Neural crest cell (in vitro differentiated cells): ENCODE measurements around the gene OSBPL6. TPM values are rescaled to one million over a fixed set of nuclear protein-coding genes. Genes with fewer than 3 reads are reported as not detected.

Experiments used
- DNase-seq: peaks from one replicate; pipeline ENCODE4 v3.0.0; 2021; ENCODE audit warnings: low read depth, mixed read lengths, low spot score
- H3K27ac Mint-ChIP-seq: one replicate; pipeline ENCODE4 v1.8.0; 2021; ENCODE audit warnings: mild to moderate bottlenecking, mixed read lengths; ENCODE audit not compliant: unreplicated experiment
- H3K27me3 Mint-ChIP-seq: 2 replicates; pipeline ENCODE4 v1.8.0; 2021; ENCODE audit warnings: low read depth, mild to moderate bottlenecking, mixed read lengths
- H3K36me3 Mint-ChIP-seq: 2 replicates; pipeline ENCODE4 v1.8.0; 2021; ENCODE audit warnings: low read depth, mild to moderate bottlenecking, mixed read lengths
- H3K4me1 Mint-ChIP-seq: 2 replicates; pipeline ENCODE4 v1.8.0; 2021; ENCODE audit warnings: mixed read lengths
- H3K4me3 Mint-ChIP-seq: one replicate; pipeline ENCODE4 v1.8.0; 2021; ENCODE audit warnings: mild to moderate bottlenecking, mixed read lengths
- H3K9me3 Mint-ChIP-seq: 2 replicates; pipeline ENCODE4 v1.8.0; 2021; ENCODE audit warnings: mixed read lengths
- CTCF ChIP-seq: fragments of 200-600 bp; sonication (generic); conservative IDR thresholded peaks from 2 replicates; pipeline ENCODE4 v1.5.0; 2021; ENCODE audit warnings: antibody characterized with exemption, mild to moderate bottlenecking
- total RNA-seq: library from RNA; stranded (reverse); gene quantifications from 2 replicates; pipeline ENCODE4 v1.2.1, GENCODE V29; 2021

OSBPL6 gene
- total RNA-seq, 1 donor from 2014 or later, result 10.8 TPM

GRCh38 chr2:178257127-178257526 is 62.8 kb downstream of the OSBPL6 start:
- DNase-seq, result no peak
- H3K4me3 Mint-ChIP-seq, result no peak overlapping the region
- peaks cover 2% of the 10 kb centered on the region for H3K9me3 Mint-ChIP-seq
- TF ChIP-seq CTCF, result no peak
- peaks cover 19% of the 10 kb centered on the region for H3K4me1 Mint-ChIP-seq
- H3K36me3 Mint-ChIP-seq, result no peaks in the 10 kb centered on the region
- no peaks in the 10 kb centered on the region for H3K27me3 Mint-ChIP-seq
- H3K27ac Mint-ChIP-seq, result no peak overlapping the region

- Mint-ChIP-seq H3K36me3 (no peaks in the 10 kb centered on the region), H3K4me1 (peaks cover 19% of the 10 kb centered on the region), H3K9me3 (no peaks in the 10 kb centered on the region), H3K27me3 (no peaks in the 10 kb centered on the region), H3K4me3 (no peak overlapping the region), H3K27ac (no peak overlapping the region)
- DNase-seq, result no peak
- no peak for TF ChIP-seq CTCF
These were observed 64.6 kb downstream of the OSBPL6 start for GRCh38 chr2:178258916-178259315.

- no peaks in the 10 kb centered on the region for H3K36me3 Mint-ChIP-seq
- peaks cover 11% of the 10 kb centered on the region for H3K4me1 Mint-ChIP-seq
- no peak for TF ChIP-seq CTCF
- DNase-seq, result no peak
- H3K4me3 Mint-ChIP-seq, result no peak overlapping the region
- H3K27me3 Mint-ChIP-seq, result no peaks in the 10 kb centered on the region
- no peak overlapping the region for H3K27ac Mint-ChIP-seq
- no peaks in the 10 kb centered on the region for H3K9me3 Mint-ChIP-seq
These were observed 69.0 kb downstream of the OSBPL6 start for GRCh38 chr2:178263159-178263860.

GRCh38 chr2:178264211-178264610 is 69.9 kb downstream of the OSBPL6 start:
- Mint-ChIP-seq H3K4me1 (peaks cover 4% of the 10 kb centered on the region), H3K4me3 (no peak overlapping the region), H3K27me3 (no peaks in the 10 kb centered on the region), H3K36me3 (no peaks in the 10 kb centered on the region), H3K27ac (no peak overlapping the region), H3K9me3 (no peaks in the 10 kb centered on the region)
- no peak for DNase-seq
- no peak for TF ChIP-seq CTCF

GRCh38 chr2:178265851-178266250 is 71.5 kb downstream of the OSBPL6 start:
- Mint-ChIP-seq H3K4me3 (no peak overlapping the region), H3K27ac (no peak overlapping the region)

More at GRCh38 chr2:178265851-178266250, 71.5 kb downstream of the OSBPL6 start:
- Mint-ChIP-seq H3K4me1 (peaks cover 4% of the 10 kb centered on the region), H3K9me3 (no peaks in the 10 kb centered on the region), H3K36me3 (no peaks in the 10 kb centered on the region), H3K27me3 (no peaks in the 10 kb centered on the region)
- no peak for TF ChIP-seq CTCF
- DNase-seq, result no peak
